Ureter (tissue), 1 donor: Measurements from ENCODE around the gene MEMO1. TPM values are rescaled to one million over a fixed set of nuclear protein-coding genes. Genes with fewer than 3 reads are reported as not detected.
"Not testable (repeated sequence)": the region's sequence is repeated elsewhere in the genome, so short reads cannot be mapped to it uniquely, and the experiment has no call there.

Experiments
- DNase-seq: peaks from one replicate; pipeline ENCODE4 v3.0.0-alpha.2; 2020; ENCODE audit warnings: low spot score
- total RNA-seq: library from RNA; stranded (reverse); gene quantifications from one replicate; pipeline ENCODE4 v1.2.4, GENCODE V29; 2023
- donor health status: DM: yes; HTN: yes; CAD: no.

The MEMO1 gene
- total RNA-seq, 1 donor from 2014 or later = 58.0 TPM

DNA sequence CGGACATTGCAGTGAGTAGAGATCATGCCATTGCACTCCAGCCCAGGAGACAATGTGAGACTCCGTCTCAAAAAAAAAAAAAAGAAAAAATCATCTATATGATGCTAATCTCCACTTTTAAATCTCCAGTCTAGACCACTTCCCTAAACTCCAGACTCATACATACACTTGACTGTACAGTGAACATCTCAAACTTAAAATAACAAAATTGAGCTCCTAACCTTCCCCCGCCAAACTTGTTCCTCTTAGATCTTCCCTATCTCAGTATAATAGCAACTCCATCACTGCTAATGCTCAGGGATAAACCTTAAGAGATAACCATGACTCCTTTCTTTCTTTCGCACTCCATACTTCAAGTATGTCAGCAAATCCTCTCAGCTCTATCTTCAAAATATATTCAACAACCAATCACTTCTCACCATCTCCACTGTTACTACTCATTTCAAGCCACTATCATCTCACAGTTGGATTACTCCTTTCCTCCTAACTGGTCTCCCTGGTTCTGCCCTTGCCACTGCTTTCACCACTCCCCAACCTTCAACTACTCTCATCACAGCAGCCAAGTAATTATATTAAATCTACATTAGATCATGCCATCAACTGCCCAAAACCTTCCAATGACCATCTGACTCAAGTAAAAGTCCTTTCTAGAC lies 12.0 kb downstream of the MEMO1 start:
- no peak for DNase-seq

DNA sequence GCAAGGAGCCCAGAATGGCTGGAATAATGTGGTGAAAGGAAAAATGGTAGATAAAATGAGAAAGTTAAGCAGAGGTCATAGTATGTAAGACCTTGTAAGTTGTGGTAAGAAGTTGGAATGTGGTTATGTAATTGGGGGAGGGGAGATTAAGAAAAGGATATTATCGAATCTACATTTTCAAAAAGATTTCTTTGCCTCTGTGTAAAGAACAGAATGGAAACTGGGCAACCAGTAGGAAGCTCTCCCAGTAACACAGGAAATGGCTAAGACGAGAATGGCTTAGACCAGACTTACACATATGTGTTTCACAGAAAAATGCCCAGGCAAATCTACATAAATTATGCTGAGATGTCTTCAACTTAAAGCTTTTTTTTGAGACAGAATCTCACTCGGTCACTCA lies 13.2 kb downstream of the MEMO1 start:
- no peak for DNase-seq

DNA sequence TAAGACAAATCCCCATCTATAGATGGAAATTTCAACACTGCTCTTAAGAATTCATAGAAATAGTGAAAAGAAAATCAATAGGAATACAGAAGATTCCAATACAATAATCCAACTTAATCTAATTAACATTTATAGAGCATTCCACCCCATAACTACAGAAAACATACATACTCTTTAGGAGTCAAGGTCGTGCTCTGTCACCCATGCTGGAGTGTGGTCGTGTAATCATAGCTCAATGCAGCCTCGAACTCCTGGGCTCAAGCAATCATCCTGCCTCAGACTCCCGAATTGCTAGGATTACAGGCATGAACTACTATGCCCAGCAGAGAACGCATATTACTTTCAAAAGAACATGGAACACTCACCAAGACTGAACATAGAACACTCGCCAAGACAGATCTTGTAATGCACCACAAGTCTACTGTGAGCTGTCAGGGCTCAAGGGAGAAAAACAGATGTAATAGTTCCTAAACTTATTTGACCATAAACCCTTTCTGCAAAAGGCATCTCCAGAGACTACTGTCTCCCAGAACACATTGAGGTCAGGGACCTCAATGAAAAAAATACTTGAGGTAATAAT lies 14.1 kb downstream of the MEMO1 start:
- DNase-seq = no peak

DNA sequence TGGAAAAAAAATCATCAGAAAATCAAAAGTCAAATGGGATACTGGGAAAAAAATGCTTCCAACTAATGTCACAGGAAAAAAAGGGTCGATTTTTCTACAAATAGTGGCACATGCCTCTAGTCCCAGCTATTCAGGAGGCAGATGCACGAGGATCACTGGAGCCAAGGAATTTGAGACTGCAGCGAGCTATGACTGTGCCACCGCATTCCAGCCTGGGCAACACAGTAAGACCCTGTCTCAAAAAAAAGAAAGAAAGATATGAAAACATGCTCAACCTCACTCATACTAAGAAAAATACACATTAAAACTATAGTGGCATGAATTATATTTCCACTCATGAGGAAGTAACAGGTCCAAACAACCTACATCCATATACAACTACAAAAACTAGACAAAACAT lies 17.9 kb downstream of the MEMO1 start:
- no peak for DNase-seq

DNA sequence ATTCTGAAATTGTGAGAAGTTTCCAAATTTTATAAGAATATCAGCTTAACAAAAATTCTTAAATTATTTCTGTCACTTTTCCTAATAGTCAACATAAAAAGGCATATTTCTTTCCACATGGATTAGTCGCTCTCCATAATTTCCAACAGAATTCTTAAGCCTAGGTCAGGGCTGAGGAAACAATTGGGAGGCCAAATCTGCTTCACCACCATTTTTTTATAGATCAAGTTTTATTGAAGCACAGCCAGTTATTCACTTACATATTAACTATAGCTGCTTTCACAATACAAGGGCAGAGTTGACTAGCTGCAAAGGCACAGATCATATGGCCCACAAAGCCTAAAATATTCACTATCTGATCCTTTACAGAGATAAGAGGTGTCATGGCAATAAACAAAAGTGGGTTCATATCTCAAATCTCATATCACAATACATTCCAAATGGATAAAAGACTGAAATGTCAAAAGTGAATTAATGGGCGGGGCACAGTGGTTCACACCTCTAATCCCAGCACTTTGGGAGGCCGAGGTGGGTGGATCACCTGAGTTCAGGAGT lies 18.7 kb downstream of the MEMO1 start:
- no peak for DNase-seq

DNA sequence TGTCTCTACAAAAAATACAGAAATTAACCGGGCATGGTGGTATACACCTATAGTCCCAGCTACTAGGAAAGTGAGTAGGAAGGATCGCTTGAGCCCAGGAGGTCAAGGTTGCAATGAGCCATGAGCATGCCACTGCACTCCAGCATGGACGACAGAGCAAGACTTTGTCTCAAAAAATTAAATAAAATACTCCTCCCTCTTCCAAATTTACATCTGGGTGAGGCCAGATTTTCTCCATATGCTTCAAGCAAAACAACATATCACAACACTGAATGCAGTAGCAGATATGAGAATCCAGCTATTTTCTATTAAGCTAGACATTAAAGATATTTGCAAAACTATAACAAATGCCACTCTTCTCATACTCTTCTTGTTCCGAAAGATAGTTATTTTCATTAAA lies 20.9 kb downstream of the MEMO1 start:
- DNase-seq = no peak

DNA sequence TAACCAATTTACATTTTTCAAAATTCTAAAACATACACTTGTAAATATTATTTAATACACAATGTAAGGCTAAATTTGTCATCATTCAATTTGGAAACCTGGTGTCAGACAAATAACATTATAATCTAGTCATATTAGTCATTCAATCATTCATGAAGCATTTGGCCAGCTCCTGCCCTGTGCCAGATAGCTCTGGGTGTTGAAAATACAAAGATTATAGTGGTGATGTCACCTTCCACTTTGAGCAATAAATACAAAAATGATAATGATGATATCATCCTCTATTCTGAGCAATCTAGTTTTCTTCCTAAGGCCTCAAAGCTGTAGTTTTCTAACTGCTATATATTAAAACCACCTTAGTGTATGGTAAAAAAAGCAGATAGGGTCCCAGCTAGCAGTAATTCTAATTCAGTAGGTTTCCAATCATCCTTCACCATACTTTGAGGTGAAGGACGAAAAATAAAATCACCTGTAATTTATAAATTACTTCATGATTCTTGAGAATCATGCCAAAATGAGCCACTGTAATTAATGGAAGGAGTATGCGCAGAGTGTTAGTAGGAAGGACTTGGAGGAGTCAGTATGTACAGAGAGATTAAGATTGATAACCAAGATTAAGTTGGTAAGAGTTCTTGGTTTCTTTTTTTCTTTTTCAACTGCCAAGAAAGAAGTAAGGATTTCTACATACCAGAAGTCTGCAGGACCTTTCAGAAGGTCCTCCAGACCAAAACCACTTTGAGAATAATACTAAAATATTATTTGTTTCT lies 23.2 kb downstream of the MEMO1 start:
- no peak for DNase-seq

DNA sequence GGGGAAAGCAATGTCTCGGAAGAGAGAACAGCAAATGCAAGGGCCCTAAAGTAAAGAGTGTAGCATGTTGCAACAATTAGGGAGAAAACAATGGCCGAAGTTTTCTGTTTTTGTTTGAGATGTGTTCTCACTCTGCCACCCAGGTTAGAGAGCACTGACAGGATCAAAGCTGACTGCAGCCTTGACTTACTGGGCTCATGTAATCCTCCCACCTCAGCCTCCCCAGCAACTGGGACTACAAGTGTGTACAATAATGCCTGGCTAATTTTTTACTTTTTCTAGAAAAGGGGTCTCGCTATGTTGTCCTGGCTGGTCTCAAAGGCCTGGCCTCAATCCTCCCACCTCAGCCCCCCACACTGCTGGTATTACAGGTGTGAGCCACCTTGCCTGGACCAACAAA lies 23.9 kb downstream of the MEMO1 start:
- no peak for DNase-seq

DNA sequence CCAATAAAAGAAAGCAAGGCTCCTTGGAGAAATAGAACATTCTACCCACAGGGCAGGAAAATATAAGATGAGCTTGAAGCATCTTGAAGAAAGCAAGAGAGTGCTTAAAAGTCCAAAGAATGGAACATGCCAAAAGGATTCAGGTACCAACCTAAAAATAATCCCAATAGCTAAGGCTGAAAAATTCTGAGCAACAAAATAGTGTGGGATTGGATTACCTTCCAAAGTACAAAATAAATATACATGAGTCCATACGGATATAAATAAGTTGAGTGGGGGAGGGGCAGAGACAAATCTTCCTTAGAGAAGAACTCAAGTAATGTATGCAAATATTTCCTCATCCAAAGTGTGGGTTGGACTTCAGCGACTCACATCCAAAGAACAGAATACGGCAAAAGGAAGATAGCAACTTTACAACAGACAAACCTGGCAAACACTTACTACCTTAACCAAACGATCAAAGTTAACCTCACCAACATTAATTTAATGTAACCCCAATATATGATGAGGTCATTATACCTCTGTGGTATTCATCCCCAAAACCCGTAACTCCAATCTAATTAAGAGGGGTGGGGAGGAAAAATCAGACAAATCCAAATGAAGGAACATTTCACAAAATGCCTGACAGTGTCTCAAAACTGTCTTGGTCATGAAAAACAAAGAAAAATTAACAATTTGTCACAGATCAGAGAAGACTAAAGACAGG lies 26.9 kb downstream of the MEMO1 start:
- no peak for DNase-seq

DNA sequence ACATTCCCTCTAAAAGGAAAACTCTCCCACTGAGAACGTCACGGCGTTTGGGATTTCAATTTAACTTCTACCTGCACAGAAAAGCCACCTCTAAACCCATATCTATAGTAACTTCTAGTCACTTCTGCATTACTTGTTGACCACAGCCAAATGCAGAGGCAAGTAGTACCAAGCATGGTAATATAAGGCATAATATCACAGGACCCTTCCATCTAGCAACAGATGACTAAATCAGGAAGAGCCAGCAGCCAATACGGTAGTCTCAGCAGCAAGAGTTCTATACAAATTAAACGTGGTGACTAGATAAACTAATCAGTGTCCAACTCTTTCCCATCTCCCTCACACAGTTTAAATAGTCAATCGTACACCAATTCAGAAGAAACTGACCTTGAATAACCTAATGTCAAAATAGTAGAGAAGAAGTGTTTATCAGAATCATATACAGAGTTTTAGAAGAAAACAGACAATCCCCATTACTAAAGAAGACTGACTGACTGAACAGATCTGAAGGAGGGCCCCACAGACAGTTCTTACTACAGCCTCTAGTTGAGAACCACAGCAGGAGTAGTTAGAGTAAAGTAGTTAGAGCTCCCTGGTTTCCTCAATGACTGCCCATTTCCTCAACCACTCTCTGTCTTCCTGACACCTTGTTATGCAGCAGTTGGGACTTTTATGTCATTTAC lies 30.0 kb downstream of the MEMO1 start:
- DNase-seq = no peak

DNA sequence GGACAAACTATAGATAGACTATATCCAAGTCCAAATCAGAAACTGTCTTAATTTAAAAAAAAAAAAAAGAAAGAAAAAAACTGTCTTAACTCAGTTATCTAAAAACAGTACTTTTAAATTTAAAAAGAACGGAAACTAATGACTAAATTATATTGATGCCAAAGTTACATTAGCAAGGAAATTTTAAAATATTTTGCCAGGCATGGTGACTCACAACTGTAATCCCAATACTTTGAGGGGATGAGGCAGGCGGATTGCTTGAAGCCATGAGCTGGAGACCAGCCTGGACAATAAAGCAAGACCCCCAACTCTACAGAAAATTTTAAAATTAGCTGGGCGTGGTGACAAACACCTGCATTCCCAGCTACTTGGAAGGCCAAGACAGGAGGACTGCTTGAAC lies 30.9 kb downstream of the MEMO1 start:
- DNase-seq = no peak

DNA sequence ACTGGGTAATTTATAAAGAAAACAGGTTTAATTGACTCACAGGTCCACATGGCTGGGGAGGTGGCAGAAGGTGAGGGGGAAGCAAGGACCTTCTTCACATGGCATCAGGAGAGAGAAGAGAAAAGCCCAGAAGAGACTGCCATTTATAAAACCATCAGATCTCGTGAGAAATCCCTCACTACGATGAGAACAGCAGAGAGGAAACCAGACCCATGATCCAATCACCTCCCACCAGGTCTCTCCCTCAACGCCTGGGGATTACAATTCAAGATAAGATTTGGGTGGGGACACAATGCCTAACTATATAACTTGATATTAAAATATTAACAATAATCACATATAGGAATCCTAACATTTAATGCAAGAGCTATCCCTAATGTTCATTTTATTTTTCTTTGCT lies 31.8 kb downstream of the MEMO1 start:
- no peak for DNase-seq

DNA sequence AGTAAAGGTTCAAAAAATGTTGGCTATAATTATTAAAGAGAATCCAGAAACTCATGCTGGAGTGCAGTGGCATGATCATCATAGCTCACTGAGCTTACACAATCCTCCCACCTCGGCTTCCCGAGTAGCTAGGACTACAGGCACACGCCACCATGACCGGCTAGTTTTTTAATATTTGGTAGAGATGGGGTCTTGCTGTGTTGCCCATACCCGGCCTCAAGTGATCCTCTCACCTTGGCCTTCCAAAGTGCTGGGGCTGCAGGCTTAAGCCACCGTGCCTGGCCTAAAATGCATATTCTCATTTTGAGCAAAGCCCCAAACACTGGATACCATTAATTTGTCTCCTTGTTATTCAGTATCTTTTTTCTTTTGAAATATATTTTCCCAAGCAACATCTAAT lies 32.4 kb downstream of the MEMO1 start:
- no peak for DNase-seq

DNA sequence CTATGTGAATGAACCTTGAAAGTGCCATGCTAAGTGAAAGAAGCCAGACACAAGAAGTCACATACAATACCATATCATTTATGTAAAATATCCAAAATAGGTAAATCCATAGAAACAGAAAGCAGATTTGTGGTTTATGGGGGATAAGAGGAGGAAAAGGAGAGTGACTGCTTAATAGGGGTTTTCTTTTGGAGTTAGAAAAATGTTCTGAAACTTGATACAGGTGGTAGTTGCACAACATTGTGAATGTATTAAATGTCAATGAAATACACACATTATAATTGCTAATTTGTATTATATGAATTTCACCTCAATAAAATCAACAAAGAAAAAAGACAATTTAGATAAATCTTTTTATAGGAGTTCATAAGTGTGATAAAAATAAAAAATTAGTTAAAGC lies 37.1 kb downstream of the MEMO1 start:
- no peak for DNase-seq

DNA sequence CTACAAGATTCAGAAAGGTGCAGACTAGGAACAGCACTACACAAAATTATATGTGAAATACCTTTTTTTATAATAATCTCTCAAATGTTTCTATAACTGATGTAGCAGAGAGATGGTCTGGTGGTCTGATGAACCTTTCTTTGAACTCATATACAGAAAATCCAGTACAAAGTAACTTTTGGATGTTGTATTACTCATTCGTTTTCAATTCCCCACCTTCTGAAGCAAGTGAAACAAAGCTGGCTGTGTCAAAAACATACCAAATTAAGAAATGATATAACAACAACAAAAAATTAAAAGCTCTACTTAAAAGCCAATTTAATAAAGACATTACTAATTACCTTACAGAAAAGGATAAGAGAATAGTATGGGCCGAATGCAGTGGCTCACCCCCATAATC lies 38.7 kb downstream of the MEMO1 start:
- DNase-seq = no peak

DNA sequence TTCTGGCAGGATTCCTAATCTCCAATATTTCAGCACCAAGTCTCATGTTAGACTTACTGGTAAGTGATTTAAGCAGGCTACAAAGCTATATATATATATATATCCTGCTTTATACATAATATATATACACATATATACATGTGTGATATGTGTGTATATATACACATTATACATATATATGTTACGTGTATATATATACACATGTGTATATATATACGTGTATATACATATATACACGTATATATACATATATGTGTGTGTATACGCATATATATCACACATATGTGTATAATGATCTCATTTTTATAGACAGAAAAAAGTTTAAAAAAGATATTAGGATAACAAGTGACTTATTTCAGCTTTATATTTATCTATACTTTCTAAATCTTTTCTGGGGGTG lies 41.6 kb downstream of the MEMO1 start:
- DNase-seq = no peak

DNA sequence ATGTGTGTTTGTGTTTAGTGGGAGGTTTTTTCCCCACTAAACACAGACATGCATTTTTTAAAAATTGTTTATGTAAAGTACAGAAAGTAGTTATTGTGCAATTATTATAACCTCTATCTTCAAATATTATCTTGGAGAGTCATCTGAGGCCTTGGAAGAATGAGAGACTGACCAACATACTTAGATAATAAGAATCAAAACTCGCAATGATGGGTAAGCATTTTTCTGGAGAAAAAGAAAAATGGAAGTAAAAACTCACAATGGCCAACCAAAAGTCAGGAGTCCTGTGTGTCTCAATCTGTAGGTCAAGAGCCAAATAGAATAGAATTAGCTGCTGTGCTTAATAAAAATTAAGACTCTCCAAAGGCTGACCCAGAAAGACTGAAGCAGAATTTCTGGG lies 43.0 kb downstream of the MEMO1 start:
- DNase-seq = no peak

DNA sequence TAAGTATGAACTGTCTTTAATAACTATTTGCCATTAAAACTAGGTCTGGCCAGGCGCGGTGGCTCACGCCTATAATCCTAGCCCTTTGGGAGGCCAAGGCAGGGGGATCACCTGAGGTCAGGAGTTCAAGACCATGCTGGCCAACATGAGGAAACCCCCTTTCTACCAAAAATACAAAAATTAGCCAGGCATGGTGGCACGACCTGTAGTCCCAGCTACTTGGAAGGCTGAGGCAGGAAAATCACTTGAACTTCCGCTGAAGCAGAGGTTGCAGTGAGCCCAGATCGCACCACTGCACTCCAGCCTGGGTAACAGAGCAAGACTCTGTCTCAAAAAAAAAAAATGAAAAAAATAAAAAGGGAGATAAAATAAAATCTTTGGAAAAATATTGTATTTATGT lies 44.4 kb downstream of the MEMO1 start:
- not testable (repeated sequence) for DNase-seq

DNA sequence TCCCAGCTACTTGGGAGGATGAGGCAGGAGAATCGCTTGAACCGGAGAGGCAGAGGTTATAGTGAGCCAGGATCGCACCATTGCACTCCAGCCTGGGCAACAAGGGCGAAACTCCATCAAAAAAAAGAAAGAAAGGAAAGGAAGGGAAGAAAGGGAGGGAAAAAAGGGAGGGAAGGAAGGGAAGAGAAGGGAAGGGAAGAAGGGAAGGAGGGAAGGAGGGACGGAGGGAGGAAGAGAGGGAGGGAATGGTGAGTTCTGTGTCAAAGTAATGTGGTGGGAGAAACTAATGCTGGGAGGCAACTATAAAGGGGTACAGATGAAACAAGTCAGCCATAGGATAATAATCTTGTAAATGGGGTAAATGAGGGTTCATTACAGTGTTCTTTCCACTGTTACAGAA lies 45.7 kb downstream of the MEMO1 start:
- DNase-seq = no peak

DNA sequence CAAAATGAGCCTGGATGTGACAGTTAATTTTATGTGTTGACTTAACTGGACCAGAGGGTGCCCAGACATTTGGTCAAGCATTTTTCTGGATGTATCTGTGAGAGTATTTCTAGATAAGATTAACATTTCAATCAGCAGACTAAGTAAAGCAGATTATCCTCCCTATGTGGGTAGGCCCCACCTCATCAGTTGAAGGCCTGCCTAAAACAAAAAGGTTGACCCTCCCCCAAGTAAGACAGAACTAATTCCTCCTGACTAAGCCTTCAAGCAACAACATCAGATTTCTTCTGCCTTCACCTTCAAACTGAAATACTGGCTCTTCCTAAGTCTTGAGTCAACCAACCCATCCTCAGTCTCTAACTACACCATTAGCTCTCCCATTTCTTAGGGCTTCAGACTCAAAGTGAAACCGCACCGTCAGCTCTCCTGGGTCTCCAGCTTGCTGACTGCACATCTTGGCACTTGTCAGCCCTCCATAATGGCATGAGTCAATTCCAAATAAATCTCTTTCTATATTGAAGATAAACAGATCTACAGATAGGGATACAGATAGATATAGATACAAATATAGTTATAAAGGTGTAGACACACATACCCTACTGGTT lies 47.9 kb downstream of the MEMO1 start:
- DNase-seq = no peak

DNA sequence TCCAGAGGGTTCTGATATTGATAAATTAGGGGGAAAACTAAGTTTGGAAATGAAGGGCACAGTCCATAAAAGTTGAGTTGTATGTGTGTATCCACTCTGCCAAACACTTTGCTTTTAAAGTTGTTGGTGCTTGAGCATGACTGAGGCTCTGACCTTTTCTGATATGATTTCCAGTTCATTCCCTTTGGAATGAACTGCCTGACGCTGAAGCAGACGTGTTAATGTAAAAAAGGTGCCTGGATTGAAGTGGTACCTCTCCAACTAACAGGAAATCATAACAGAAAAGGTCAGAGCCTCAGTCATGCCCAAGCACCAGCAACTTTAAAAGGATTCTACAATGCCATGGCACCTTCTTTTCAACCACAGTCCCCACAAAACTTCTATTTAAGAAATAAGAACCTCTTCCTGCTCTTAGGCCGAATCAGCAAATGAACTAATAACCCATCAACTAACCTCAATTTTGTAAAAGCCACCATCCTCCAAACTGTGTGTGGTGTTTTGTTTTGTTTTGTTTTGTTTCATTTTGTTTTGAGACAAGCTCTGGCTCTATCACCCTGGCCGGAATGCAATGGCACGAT lies 52.6 kb downstream of the MEMO1 start:
- no peak for DNase-seq
